SK-N-SH (cell line): ENCODE results near the gene MVB12B.

Experiments used
- CTCF ChIP-seq: fragments of 200-600 bp; sonication (generic); IDR thresholded peaks from 2 replicates; pipeline ENCODE4 v1.6.1; 2017; ENCODE audit warnings: antibody characterized with exemption, mild to moderate bottlenecking, moderate library complexity
- EP300 ChIP-seq, 2 experiments: IDR thresholded peaks; 2 replicates each; pipeline versions ENCODE4 v1.4.0 to v1.6.1; 2012; ENCODE audit warnings: borderline replicate concordance in 1 of 2, low read depth in 1 of 2, low read length in 1 of 2
- EZH2phosphoT487 ChIP-seq: fragments of 200-600 bp; sonication (generic); IDR thresholded peaks from 2 replicates; pipeline ENCODE4 v1.6.1; 2017; ENCODE audit warnings: low read depth, mixed run types, mild to moderate bottlenecking, antibody characterized with exemption, moderate library complexity, borderline replicate concordance
- GABPA ChIP-seq: IDR thresholded peaks from 2 replicates; pipeline ENCODE4 v1.4.0; 2012; ENCODE audit warnings: low read depth, mild to moderate bottlenecking
- MXI1 ChIP-seq: IDR thresholded peaks from 2 replicates; pipeline ENCODE4 v1.6.1; 2012; ENCODE audit warnings: mild to moderate bottlenecking, low read depth, low read length, improper control_type of control experiment
- NRF1 ChIP-seq: IDR thresholded peaks from 2 replicates; pipeline ENCODE4 v1.6.1; 2012; ENCODE audit warnings: low read depth, mild to moderate bottlenecking, low read length
- PBX3 ChIP-seq: IDR thresholded peaks from 2 replicates; pipeline ENCODE4; 2012
- POLR2AphosphoS5 ChIP-seq: IDR thresholded peaks from 2 replicates; pipeline ENCODE4 v1.6.1; 2012; ENCODE audit warnings: low read depth, low read length
- RAD21 ChIP-seq: IDR thresholded peaks from 2 replicates; pipeline ENCODE4 v1.6.1; 2012; ENCODE audit warnings: mild to moderate bottlenecking, low read length
- RCOR1 ChIP-seq: fragments of 150-350 bp; IDR thresholded peaks from 2 replicates; pipeline ENCODE4 v1.6.1; 2017; ENCODE audit warnings: antibody characterized with exemption, low read length
- RFX5 ChIP-seq: IDR thresholded peaks from 2 replicates; pipeline ENCODE4 v1.6.1; 2012; ENCODE audit warnings: mild to moderate bottlenecking, improper control_type of control experiment, low read length
- TF ChIP-seq, protein P1 (sequence below): IDR thresholded peaks from 2 replicates; pipeline ENCODE4 v1.6.1; 2012; ENCODE audit warnings: mild to moderate bottlenecking, low read depth, low read length, moderate library complexity
- TF ChIP-seq, protein P2 (sequence below): IDR thresholded peaks from 2 replicates; pipeline ENCODE4 v1.4.0; 2012; ENCODE audit warnings: low read depth
- TF ChIP-seq, protein P3 (sequence below): IDR thresholded peaks from 2 replicates; pipeline ENCODE4 v1.4.0; 2012; ENCODE audit warnings: low read depth, borderline replicate concordance

GRCh38 chr9:126329476-126330275 is 3.0 kb downstream of the MVB12B start:
- TF ChIP-seq CTCF (no peak), NRF1 (no peak), POLR2AphosphoS5 (no peak), EP300 (IDR thresholded peaks at IDR 0.05; ENCODE audit: borderline replicate concordance in 1 of 2, low read depth in 1 of 2, low read length in 1 of 2) (no peak), GABPA (no peak), RAD21 (no peak), MXI1 (no peak), PBX3 (no peak), RFX5 (no peak), RCOR1 (no peak), EZH2phosphoT487 (no peak)
- TF ChIP-seq, protein P1, sequence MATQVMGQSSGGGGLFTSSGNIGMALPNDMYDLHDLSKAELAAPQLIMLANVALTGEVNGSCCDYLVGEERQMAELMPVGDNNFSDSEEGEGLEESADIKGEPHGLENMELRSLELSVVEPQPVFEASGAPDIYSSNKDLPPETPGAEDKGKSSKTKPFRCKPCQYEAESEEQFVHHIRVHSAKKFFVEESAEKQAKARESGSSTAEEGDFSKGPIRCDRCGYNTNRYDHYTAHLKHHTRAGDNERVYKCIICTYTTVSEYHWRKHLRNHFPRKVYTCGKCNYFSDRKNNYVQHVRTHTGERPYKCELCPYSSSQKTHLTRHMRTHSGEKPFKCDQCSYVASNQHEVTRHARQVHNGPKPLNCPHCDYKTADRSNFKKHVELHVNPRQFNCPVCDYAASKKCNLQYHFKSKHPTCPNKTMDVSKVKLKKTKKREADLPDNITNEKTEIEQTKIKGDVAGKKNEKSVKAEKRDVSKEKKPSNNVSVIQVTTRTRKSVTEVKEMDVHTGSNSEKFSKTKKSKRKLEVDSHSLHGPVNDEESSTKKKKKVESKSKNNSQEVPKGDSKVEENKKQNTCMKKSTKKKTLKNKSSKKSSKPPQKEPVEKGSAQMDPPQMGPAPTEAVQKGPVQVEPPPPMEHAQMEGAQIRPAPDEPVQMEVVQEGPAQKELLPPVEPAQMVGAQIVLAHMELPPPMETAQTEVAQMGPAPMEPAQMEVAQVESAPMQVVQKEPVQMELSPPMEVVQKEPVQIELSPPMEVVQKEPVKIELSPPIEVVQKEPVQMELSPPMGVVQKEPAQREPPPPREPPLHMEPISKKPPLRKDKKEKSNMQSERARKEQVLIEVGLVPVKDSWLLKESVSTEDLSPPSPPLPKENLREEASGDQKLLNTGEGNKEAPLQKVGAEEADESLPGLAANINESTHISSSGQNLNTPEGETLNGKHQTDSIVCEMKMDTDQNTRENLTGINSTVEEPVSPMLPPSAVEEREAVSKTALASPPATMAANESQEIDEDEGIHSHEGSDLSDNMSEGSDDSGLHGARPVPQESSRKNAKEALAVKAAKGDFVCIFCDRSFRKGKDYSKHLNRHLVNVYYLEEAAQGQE: no peak
- TF ChIP-seq, protein P2, sequence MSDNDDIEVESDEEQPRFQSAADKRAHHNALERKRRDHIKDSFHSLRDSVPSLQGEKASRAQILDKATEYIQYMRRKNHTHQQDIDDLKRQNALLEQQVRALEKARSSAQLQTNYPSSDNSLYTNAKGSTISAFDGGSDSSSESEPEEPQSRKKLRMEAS: no peak
- TF ChIP-seq, protein P3, sequence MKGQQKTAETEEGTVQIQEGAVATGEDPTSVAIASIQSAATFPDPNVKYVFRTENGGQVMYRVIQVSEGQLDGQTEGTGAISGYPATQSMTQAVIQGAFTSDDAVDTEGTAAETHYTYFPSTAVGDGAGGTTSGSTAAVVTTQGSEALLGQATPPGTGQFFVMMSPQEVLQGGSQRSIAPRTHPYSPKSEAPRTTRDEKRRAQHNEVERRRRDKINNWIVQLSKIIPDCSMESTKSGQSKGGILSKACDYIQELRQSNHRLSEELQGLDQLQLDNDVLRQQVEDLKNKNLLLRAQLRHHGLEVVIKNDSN: no peak
